Stimulated activated CD4-positive, alpha-beta T cell treated with anti-CD3 and anti-CD28 coated beads, Interleukin-4, amount 100 ng/mL, for 48 hours (primary cell): ENCODE data around the gene CIC.

ENCODE experiments used
- DNase-seq, 2 donors: peaks; one replicate each; pipeline ENCODE4 v3.0.0-alpha.2; 2020; ENCODE audit warnings: low read depth in 2 of 2

Gene CIC

GRCh38 chr19:42277821-42278451, 8.9 kb downstream of the CIC start:
- no peak for DNase-seq

GRCh38 chr19:42278452-42279154, 9.6 kb downstream of the CIC start:
- DNase-seq, result no peak

GRCh38 chr19:42279155-42279901, 10.3 kb downstream of the CIC start:
- no peak for DNase-seq

- peak; percentile 85 to 86 for DNase-seq
Observed at GRCh38 chr19:42279902-42280814, 11.1 kb downstream of the CIC start.

- no peak for DNase-seq
Observed at GRCh38 chr19:42280815-42281145, 11.7 kb downstream of the CIC start.

GRCh38 chr19:42281146-42281826, 12.2 kb downstream of the CIC start:
- DNase-seq, result no peak

- no peak for DNase-seq
Observed at GRCh38 chr19:42281827-42282762, 13.0 kb downstream of the CIC start.

- DNase-seq, result no peak
Observed at GRCh38 chr19:42282819-42283187, 13.8 kb downstream of the CIC start.

GRCh38 chr19:42283188-42284065, 14.4 kb downstream of the CIC start:
- peak; percentile 93 to 95 for DNase-seq

- peak; percentile 68 to 72 for DNase-seq
Observed at GRCh38 chr19:42284066-42284501, 15.0 kb downstream of the CIC start.

- DNase-seq, result no peak
Observed at GRCh38 chr19:42284591-42285341, 15.7 kb downstream of the CIC start.

- no peak for DNase-seq
Observed at GRCh38 chr19:42285541-42285941, 16.5 kb downstream of the CIC start.

- DNase-seq, result no peak
Observed at GRCh38 chr19:42285988-42286348, 16.9 kb downstream of the CIC start.

- DNase-seq, result no peak
Observed at GRCh38 chr19:42286349-42287016, 17.4 kb downstream of the CIC start.

- DNase-seq, result no peak
Observed at GRCh38 chr19:42287017-42287826, 18.2 kb downstream of the CIC start.

GRCh38 chr19:42287827-42288107, 18.7 kb downstream of the CIC start:
- no peak for DNase-seq

GRCh38 chr19:42288387-42288786, 19.3 kb downstream of the CIC start:
- DNase-seq, result no peak
